HEK293 (cell line): ENCODE data around the gene RPS29.

Source experiments
- CTCF ChIP-seq: fragments of 450-650 bp; formaldehyde crosslinking; IDR thresholded peaks from 2 replicates; pipeline ENCODE4 v1.5.1; 2016; ENCODE audit warnings: missing biosample characterization, missing genetic modification characterization
- RBAK ChIP-seq: fragments of 450-650 bp; formaldehyde crosslinking; IDR thresholded peaks from 2 replicates; pipeline ENCODE4 v1.5.1; 2016; ENCODE audit warnings: missing biosample characterization, missing genetic modification characterization
- TRIM28 ChIP-seq: IDR thresholded peaks from 2 replicates; pipeline ENCODE4 v1.6.1; 2011; ENCODE audit warnings: low read length, control low read depth, borderline replicate concordance
- ZBTB8A ChIP-seq: fragments of 450-650 bp; formaldehyde crosslinking; IDR thresholded peaks from 2 replicates; pipeline ENCODE4 v1.5.1; 2016; ENCODE audit warnings: missing biosample characterization, missing genetic modification characterization
- ZEB2 ChIP-seq: fragments of 450-650 bp; formaldehyde crosslinking; IDR thresholded peaks from 2 replicates; pipeline ENCODE4 v1.5.1; 2016; ENCODE audit warnings: missing biosample characterization, missing genetic modification characterization
- ZNF18 ChIP-seq: fragments of 450-650 bp; formaldehyde crosslinking; IDR thresholded peaks from 2 replicates; pipeline ENCODE4 v1.5.1; 2016; ENCODE audit warnings: missing biosample characterization, missing genetic modification characterization
- ZNF416 ChIP-seq: fragments of 450-650 bp; formaldehyde crosslinking; IDR thresholded peaks from 2 replicates; pipeline ENCODE4 v1.5.1; 2016; ENCODE audit warnings: missing biosample characterization, missing genetic modification characterization
- ZNF544 ChIP-seq: fragments of 450-650 bp; formaldehyde crosslinking; IDR thresholded peaks from 2 replicates; pipeline ENCODE4 v1.5.0; 2017; ENCODE audit warnings: missing biosample characterization, missing genetic modification characterization
- ZNF785 ChIP-seq: fragments of 450-650 bp; formaldehyde crosslinking; IDR thresholded peaks from 2 replicates; pipeline ENCODE4 v1.5.1; 2016; ENCODE audit warnings: missing biosample characterization, missing genetic modification characterization
- ZNF830 ChIP-seq: fragments of 450-650 bp; IDR thresholded peaks from 2 replicates; pipeline ENCODE4 v1.5.0; 2018; ENCODE audit warnings: missing biosample characterization, missing genetic modification characterization, low read depth, mild to moderate bottlenecking, moderate library complexity

GRCh38 chr14:49566714-49567113 lies 19.5 kb downstream of the RPS29 start:
- no peak for TF ChIP-seq ZNF544
- TF ChIP-seq TRIM28 = no peak
- no peak for TF ChIP-seq CTCF (tag by site-specific recombination)
- no peak for TF ChIP-seq ZNF18 (tag by site-specific recombination)
- TF ChIP-seq ZNF785 = no peak
- TF ChIP-seq ZNF830 = no peak
- TF ChIP-seq ZBTB8A (tag by site-specific recombination) = no peak
- TF ChIP-seq ZEB2 (tag by site-specific recombination) = no peak
- no peak for TF ChIP-seq RBAK (tag by site-specific recombination)
- TF ChIP-seq ZNF416 = no peak
